Activated T-cell treated with anti-CD3 and anti-CD28 coated beads, Interleukin-2, amount 50 U/mL, for 72 hours (primary cell): Measurements from ENCODE around the gene SRRM1. TPM values are rescaled to one million over a fixed set of nuclear protein-coding genes. Genes with fewer than 3 reads are reported as not detected.
A peak's percentile ranks its signal among the peaks of the same experiment; 100 is the strongest.

Experiments used
- ATAC-seq, 2 donors: fragments of 150-1000 bp; cut with Tn5 transposase; replicated peaks in 1 of 2; 2 replicates each; pipeline ENCODE4 v1.10.0; 2021; ENCODE audit warnings: moderate library complexity in 2 of 2, mild to moderate bottlenecking in 1 of 2
- DNase-seq, 2 donors: peaks; one replicate each; pipeline ENCODE4 v3.0.0; 2021 to 2022; ENCODE audit warnings: mixed read lengths in 1 of 2
- H3K27ac Mint-ChIP-seq: one replicate; pipeline ENCODE4 v1.8.0; 2022; ENCODE audit warnings: mild to moderate bottlenecking, moderate library complexity, mixed read lengths
- H3K27me3 Mint-ChIP-seq: one replicate; pipeline ENCODE4 v1.8.0; 2022; ENCODE audit warnings: low read depth, mixed read lengths
- H3K36me3 Mint-ChIP-seq, 2 donors: one replicate each; pipeline ENCODE4 v1.8.0; 2022; ENCODE audit warnings: mixed read lengths in 2 of 2, mild to moderate bottlenecking in 1 of 2; ENCODE audit not compliant: insufficient read depth in 2 of 2
- H3K4me1 Mint-ChIP-seq: one replicate; pipeline ENCODE4 v1.8.0; 2022; ENCODE audit warnings: low read depth, mixed read lengths
- H3K4me3 Mint-ChIP-seq, 2 donors: one replicate each; pipeline ENCODE4 v1.8.0; 2022; ENCODE audit warnings: mild to moderate bottlenecking in 2 of 2, mixed read lengths in 2 of 2, moderate library complexity in 2 of 2
- H3K9me3 Mint-ChIP-seq, 2 donors: one replicate each; pipeline ENCODE4 v1.8.0; 2022; ENCODE audit warnings: mixed read lengths in 2 of 2
- total RNA-seq, 2 donors: library from RNA; stranded (reverse); gene quantifications; one replicate each; pipeline ENCODE4 v1.2.3, GENCODE V29; 2022

The SRRM1 gene
- total RNA-seq, 2 donors from 2014 or later, result 187 to 223 TPM

- no peak for DNase-seq
- Mint-ChIP-seq H3K4me1 (peaks cover 12% of the 10 kb centered on the region), H3K9me3 (no peaks in the 10 kb centered on the region), H3K27ac (no peak overlapping the region), H3K4me3 (no peak overlapping the region), H3K27me3 (no peaks in the 10 kb centered on the region), H3K36me3 (no peaks in the 10 kb centered on the region)
- no peak for ATAC-seq
Observed at GRCh38 chr1:24632832-24633175, 10.3 kb upstream of the SRRM1 start.

DNA sequence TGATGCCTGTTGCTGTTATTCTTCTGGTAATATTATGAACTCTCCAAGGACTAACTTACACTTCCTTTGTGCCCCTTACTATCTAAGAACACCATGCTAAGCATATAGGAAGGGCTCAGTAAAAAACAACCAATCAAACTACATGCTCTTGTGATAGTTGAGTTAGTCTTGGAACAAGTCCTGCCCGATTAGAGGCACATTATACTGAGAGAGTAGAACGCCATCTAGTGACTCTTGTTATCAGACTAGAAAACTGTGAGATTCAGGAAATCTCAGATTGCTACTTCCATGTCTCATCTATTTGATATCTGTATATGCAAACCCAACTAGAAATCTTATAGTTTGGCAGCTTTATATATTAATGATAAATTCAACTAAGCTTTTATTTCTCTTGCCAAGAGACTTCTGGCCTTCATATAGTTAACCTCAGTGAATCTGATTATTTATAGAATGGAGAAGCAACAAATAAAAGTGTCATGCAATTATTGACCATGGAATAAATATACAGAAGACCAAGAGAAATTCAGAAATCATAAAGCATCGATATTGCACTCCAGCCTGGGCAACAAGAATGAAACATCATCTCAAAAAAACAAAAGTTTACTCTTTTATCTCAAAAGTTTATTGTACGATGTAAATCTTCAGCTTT, 7.8 kb upstream of the SRRM1 start:
- no peaks in the 10 kb centered on the region for H3K36me3 Mint-ChIP-seq

GRCh38 chr1:24636661-24637357, 6.3 kb upstream of the SRRM1 start:
- no peak for ATAC-seq
- Mint-ChIP-seq H3K27me3 (no peaks in the 10 kb centered on the region), H3K27ac (no peak overlapping the region), H3K9me3 (no peaks in the 10 kb centered on the region), H3K4me3 (no peak overlapping the region), H3K36me3 (peaks cover 3% of the 10 kb centered on the region in 2 donors), H3K4me1 (peaks cover 41% of the 10 kb centered on the region)
- DNase-seq, result no peak

More for the DNA sequence above, 7.8 kb upstream of the SRRM1 start:
- DNase-seq (no peak), ATAC-seq (peak; percentile 64 to 82)
- Mint-ChIP-seq H3K4me3 (no peak overlapping the region), H3K9me3 (no peaks in the 10 kb centered on the region), H3K4me1 (peaks cover 27% of the 10 kb centered on the region), H3K27me3 (no peaks in the 10 kb centered on the region), H3K27ac (peak overlapping the region; percentile 45)

- H3K27me3 Mint-ChIP-seq, result no peaks in the 10 kb centered on the region
- H3K36me3 Mint-ChIP-seq, result peaks cover 6 to 8% of the 10 kb centered on the region in 2 donors
- peak overlapping the region; percentile 51 for H3K27ac Mint-ChIP-seq
- no peaks in the 10 kb centered on the region for H3K9me3 Mint-ChIP-seq
- DNase-seq, result no peak
- H3K4me1 Mint-ChIP-seq, result peaks cover 44% of the 10 kb centered on the region
- no peak for ATAC-seq
- peak overlapping the region in 1 of 2 donors; percentile 21 for H3K4me3 Mint-ChIP-seq
Observed at GRCh38 chr1:24639094-24639493, 4.0 kb upstream of the SRRM1 start.

- Mint-ChIP-seq H3K4me3 (peak overlapping the region; percentile 21 to 92), H3K36me3 (peaks cover 7 to 8% of the 10 kb centered on the region in 2 donors), H3K27ac (peak overlapping the region; percentile 61), H3K27me3 (no peaks in the 10 kb centered on the region), H3K9me3 (no peaks in the 10 kb centered on the region), H3K4me1 (peaks cover 51% of the 10 kb centered on the region)
- ATAC-seq, result no peak
- no peak for DNase-seq
Observed at GRCh38 chr1:24639881-24640280, 3.2 kb upstream of the SRRM1 start.

GRCh38 chr1:24640288-24640687, 2.8 kb upstream of the SRRM1 start:
- peak overlapping the region; percentile 61 for H3K27ac Mint-ChIP-seq
- DNase-seq, result no peak
- H3K4me3 Mint-ChIP-seq, result peak overlapping the region; percentile 9 to 92
- no peaks in the 10 kb centered on the region for H3K27me3 Mint-ChIP-seq
- peaks cover 51% of the 10 kb centered on the region for H3K4me1 Mint-ChIP-seq
- peaks cover 8 to 9% of the 10 kb centered on the region in 2 donors for H3K36me3 Mint-ChIP-seq
- no peaks in the 10 kb centered on the region for H3K9me3 Mint-ChIP-seq
- no peak for ATAC-seq

GRCh38 chr1:24641646-24642151, 1.4 kb upstream of the SRRM1 start:
- peaks cover 57% of the 10 kb centered on the region for H3K4me1 Mint-ChIP-seq
- no peaks in the 10 kb centered on the region for H3K9me3 Mint-ChIP-seq
- H3K36me3 Mint-ChIP-seq, result peaks cover 8 to 13% of the 10 kb centered on the region in 2 donors
- ATAC-seq (no peak), DNase-seq (peak; percentile 36 to 49)
- peak overlapping the region; percentile 90 to 92 for H3K4me3 Mint-ChIP-seq
- H3K27me3 Mint-ChIP-seq, result no peaks in the 10 kb centered on the region
- H3K27ac Mint-ChIP-seq, result peak overlapping the region; percentile 90

DNA sequence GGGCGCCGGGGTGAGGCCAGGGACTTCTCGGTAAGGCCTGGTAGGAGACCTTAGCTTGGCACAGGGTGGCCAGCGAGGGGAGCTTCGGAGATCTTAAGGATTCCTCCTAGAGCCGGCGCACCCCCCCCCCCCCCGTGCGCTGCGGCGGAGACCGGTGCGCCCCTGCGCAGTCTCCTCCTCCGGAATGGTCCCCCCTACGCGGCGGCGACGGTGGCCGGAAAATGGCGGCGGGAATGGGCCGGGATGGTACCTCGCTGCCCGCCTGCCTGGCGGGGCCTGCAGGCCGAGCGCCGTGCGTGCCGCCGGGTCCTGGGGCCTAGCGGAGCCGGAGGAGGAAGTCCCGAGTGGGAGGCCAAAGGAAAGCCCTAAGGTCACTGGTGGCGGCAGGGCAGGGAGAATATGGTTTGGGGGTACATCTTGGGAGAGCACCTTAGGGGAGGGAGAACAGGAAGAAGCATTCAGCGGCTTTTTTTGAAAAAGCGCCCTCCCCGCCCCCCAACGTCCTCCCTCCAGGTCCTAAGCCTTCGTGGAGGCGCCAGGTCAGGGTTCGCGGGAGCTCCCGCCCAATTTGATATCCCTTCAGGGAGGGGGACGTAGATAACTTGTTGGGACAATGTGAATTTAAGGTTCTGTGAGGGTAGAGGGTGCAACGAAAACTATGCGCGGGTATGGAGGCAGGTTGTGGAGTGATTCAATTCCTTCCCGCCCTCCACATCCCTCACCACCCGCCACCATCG, 429 bp downstream of the SRRM1 start:
- peak; percentile 25 to 33 for ATAC-seq
- H3K27ac Mint-ChIP-seq, result peak overlapping the region; percentile 98
- H3K4me1 Mint-ChIP-seq, result peaks cover 74% of the 10 kb centered on the region
- H3K9me3 Mint-ChIP-seq, result no peaks in the 10 kb centered on the region
- H3K36me3 Mint-ChIP-seq, result peaks cover 11 to 27% of the 10 kb centered on the region in 2 donors
- peak overlapping the region; percentile 90 to 92 for H3K4me3 Mint-ChIP-seq
- DNase-seq, result peak; percentile 61 to 64
- H3K27me3 Mint-ChIP-seq, result no peaks in the 10 kb centered on the region

- no peak for ATAC-seq
- peaks cover 11 to 32% of the 10 kb centered on the region in 2 donors for H3K36me3 Mint-ChIP-seq
Observed at GRCh38 chr1:24644100-24644384, 940 bp downstream of the SRRM1 start.

DNA sequence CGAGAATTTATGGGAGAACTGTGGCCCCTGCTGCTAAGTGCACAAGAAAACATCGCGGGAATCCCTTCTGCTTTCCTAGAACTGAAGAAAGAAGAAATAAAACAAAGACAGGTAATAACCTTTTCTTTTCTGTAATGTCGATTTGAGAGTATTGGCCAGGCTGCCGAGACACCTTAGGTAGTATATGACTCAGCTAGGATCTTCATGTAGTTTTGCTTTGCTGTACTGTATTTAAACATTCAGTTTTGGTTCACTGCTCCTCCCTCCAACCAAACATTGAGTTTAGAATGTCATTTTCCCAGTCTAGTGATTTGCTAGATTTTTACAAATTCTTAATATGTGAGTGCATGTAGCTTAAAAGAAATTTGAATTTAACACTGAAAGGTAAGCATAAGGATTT, 5.8 kb downstream of the SRRM1 start:
- H3K27ac Mint-ChIP-seq, result peak overlapping the region; percentile 81
- ATAC-seq (peak in 1 of 2 donors; percentile 57), DNase-seq (no peak)
- H3K4me3 Mint-ChIP-seq, result peak overlapping the region in 1 of 2 donors; percentile 39
- H3K27me3 Mint-ChIP-seq, result no peaks in the 10 kb centered on the region
- H3K4me1 Mint-ChIP-seq, result peaks cover 72% of the 10 kb centered on the region
- H3K9me3 Mint-ChIP-seq, result no peaks in the 10 kb centered on the region
- peaks cover 18 to 64% of the 10 kb centered on the region in 2 donors for H3K36me3 Mint-ChIP-seq

More at GRCh38 chr1:24644100-24644384, 940 bp downstream of the SRRM1 start:
- Mint-ChIP-seq H3K27ac (peak overlapping the region; percentile 98), H3K9me3 (no peaks in the 10 kb centered on the region), H3K4me3 (peak overlapping the region; percentile 90 to 92), H3K4me1 (peaks cover 77% of the 10 kb centered on the region), H3K27me3 (no peaks in the 10 kb centered on the region)
- no peak for DNase-seq

DNA sequence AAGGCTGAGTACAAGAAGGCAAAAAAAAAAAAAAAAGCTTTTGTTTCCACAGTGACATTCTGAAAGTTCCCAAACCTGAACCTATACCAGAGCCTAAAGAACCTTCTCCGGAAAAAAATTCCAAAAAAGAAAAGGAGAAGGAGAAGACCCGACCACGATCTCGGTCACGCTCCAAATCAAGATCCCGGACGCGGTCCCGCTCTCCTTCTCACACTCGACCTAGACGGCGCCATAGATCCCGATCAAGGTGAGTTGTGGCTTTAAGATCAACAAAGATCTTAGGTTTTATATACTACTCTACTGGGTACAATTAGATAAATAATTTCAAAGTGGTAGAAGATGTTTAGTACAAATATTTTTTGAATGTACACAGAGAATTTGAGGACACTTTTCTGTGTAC, 9.3 kb downstream of the SRRM1 start:
- H3K4me1 Mint-ChIP-seq, result peaks cover 57% of the 10 kb centered on the region

GRCh38 chr1:24654010-24654409, 10.9 kb downstream of the SRRM1 start:
- H3K4me3 Mint-ChIP-seq, result no peak overlapping the region
- no peaks in the 10 kb centered on the region for H3K9me3 Mint-ChIP-seq
- peaks cover 21 to 61% of the 10 kb centered on the region in 2 donors for H3K36me3 Mint-ChIP-seq
- H3K27ac Mint-ChIP-seq, result peak overlapping the region; percentile 83
- peaks cover 54% of the 10 kb centered on the region for H3K4me1 Mint-ChIP-seq
- ATAC-seq (no peak), DNase-seq (no peak)
- no peaks in the 10 kb centered on the region for H3K27me3 Mint-ChIP-seq

More for the DNA sequence above, 9.3 kb downstream of the SRRM1 start:
- Mint-ChIP-seq H3K9me3 (no peaks in the 10 kb centered on the region), H3K36me3 (peaks cover 20 to 67% of the 10 kb centered on the region in 2 donors), H3K4me3 (no peak overlapping the region), H3K27me3 (no peaks in the 10 kb centered on the region), H3K27ac (peak overlapping the region; percentile 68)
- no peak for DNase-seq
- ATAC-seq, result no peak

DNA sequence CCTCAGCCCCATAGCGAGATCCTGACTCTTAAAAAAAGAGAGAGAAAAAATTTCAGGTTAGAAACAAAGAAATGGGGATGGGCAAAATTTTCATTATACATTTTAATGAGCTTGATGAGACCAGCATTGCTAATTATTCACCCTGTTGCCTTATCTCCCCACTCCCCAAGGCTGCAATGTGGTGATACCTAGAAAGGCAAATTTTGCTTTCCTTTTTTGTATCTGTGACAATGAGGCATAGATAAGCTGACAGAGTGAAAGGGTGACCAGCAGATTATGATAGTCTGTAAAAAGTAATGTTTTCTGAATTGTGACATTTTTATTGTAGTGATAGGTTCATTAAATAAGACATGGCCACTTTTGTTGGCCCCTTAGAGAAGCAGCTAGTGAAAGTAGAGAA, 12.9 kb downstream of the SRRM1 start:
- Mint-ChIP-seq H3K4me3 (no peak overlapping the region), H3K4me1 (peaks cover 49% of the 10 kb centered on the region), H3K36me3 (peaks cover 14 to 55% of the 10 kb centered on the region in 2 donors), H3K9me3 (no peaks in the 10 kb centered on the region), H3K27me3 (no peaks in the 10 kb centered on the region), H3K27ac (no peak overlapping the region)
- DNase-seq (no peak), ATAC-seq (no peak)
